ENCODE data around the gene HOXA3.

HOXA3 gene

GRCh38 chr7:27181795-27182275 is 29.5 kb upstream of the HOXA3 start:
- H3K27me3 ChIP-seq (ENCODE audit: control insufficient read depth, insufficient read depth, low read length), result peaks cover 100% of the 10 kb centered on the region
- H3K9ac ChIP-seq (ENCODE audit: low read depth, low read length), result no peak overlapping the region
- H3K4me3 ChIP-seq (ENCODE audit: low read depth, low read length), result no peak overlapping the region
- H3K4me1 ChIP-seq (ENCODE audit: control insufficient read depth, insufficient read depth, low read length), result peaks cover 18% of the 10 kb centered on the region
- H3K27ac ChIP-seq (ENCODE audit: low read depth, low read length), result no peak overlapping the region
- no peaks in the 10 kb centered on the region for H3K36me3 ChIP-seq (ENCODE audit: control insufficient read depth, insufficient read depth, low read length)
- no peaks in the 10 kb centered on the region for H3K9me3 ChIP-seq (ENCODE audit: control insufficient read depth, insufficient read depth, low read length)

DNA sequence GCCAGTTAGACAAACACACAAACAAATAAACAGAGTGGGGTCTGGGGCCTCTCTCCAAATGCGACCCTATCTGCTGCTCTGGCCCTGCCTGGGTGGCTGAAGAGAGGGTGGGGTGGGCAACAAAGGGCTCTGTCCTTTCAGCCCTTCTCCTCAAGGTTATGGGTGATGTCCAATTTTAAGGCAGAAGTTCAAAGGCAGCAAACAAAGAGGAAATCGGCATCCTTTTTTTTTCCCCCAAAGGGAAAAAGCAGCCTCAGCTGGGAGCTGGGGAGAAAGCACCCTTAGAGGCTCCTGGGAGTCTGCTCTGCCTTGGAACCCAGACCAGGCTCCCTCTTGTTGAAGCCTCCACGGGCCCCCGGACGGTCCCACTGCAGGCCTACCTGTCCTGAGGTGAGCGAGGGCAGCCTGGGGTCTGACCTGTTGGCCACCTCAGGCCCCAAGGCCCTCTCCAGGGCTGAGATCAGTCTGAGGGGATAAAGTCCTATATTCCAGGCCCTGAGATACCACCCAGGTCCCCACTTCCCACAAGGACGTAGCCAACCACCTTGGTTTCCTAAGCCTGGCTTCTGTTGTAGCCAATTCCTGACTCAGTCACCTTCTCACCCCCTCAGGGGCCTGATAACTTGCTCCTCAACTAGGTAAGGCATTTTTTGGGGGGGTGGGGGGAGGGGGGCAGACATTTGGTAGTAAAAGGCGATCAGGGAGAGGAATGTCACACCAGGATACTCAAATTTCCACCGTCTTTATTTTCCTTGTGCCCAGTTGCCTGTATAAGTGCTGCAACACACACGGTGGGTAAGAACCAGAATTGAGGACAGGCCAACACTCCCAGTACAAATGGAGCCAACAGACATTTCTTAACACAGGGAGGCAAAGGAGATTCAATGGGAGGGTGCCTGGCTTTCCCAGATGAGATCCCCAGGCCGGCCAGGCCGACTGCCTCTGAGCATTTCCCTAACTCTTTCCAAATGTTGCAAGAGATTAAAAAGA is 28.3 kb upstream of the HOXA3 start:
- Histone ChIP-seq H3K9ac (ENCODE audit: low read depth, low read length) (no peak overlapping the region), H3K4me3 (ENCODE audit: low read depth, low read length) (no peak overlapping the region), H3K27ac (ENCODE audit: low read depth, low read length) (no peak overlapping the region), H3K36me3 (ENCODE audit: control insufficient read depth, insufficient read depth, low read length) (no peaks in the 10 kb centered on the region), H3K4me1 (ENCODE audit: control insufficient read depth, insufficient read depth, low read length) (peaks cover 7% of the 10 kb centered on the region), H3K27me3 (ENCODE audit: control insufficient read depth, insufficient read depth, low read length) (peaks cover 100% of the 10 kb centered on the region), H3K9me3 (ENCODE audit: control insufficient read depth, insufficient read depth, low read length) (no peaks in the 10 kb centered on the region)

DNA sequence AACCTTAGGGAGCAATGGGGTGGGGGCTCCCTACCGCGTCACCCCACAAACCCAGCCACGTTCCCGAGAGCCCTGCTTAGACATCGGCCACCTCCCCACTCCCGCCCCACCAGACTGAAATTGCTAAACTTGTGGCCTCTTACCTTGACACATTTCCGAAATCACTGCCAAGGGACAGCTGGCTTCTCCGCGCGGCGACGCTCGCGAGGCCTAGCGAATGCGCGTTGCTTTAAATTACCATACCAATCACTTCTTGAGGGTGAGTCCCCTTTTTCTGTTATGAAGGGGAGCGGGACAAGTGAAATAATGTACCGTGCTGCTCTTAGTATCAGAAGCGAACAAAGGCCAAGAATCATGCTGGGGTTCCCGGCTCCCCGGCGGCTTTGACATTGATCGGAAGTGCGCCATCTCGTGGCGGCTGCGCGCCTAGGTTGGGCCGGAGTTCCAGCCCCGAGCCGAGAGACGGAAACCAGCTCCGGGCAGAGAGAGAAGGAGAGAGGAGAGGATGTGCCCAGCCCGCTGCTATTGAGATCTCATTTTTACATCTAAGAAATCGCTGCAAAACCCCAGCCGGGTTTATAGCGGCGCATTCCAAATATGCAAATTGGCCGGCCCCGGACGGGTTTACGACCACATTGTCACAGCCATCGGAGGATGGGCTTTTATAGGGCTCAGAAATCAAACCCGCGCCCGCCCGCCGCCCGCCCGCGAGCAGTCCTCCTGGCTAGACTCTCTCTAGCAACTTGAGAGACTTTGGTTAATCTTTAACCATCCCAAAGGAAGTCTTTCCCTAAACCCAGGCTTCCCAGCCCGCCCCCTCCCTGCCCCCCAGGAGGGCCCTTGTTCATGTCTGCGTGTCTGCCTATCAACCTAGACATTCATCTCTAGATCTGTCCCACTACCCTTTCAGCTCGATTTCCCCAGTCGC is 27.4 kb upstream of the HOXA3 start:
- no peaks in the 10 kb centered on the region for H3K9me3 ChIP-seq (ENCODE audit: control insufficient read depth, insufficient read depth, low read length)
- no peaks in the 10 kb centered on the region for H3K36me3 ChIP-seq (ENCODE audit: control insufficient read depth, insufficient read depth, low read length)
- H3K27me3 ChIP-seq (ENCODE audit: control insufficient read depth, insufficient read depth, low read length), result peaks cover 100% of the 10 kb centered on the region
- H3K9ac ChIP-seq (ENCODE audit: low read depth, low read length), result no peak overlapping the region
- peaks cover 3% of the 10 kb centered on the region; the same call in 1 of the 2 replicates for H3K4me1 ChIP-seq (ENCODE audit: control insufficient read depth, insufficient read depth, low read length)
- H3K27ac ChIP-seq (ENCODE audit: low read depth, low read length), result no peak overlapping the region
- no peak overlapping the region for H3K4me3 ChIP-seq (ENCODE audit: low read depth, low read length)

- Histone ChIP-seq H3K4me3 (ENCODE audit: low read depth, low read length) (no peak overlapping the region), H3K9ac (ENCODE audit: low read depth, low read length) (no peak overlapping the region), H3K27ac (ENCODE audit: low read depth, low read length) (no peak overlapping the region), H3K4me1 (ENCODE audit: control insufficient read depth, insufficient read depth, low read length) (peaks cover 3% of the 10 kb centered on the region; the same call in 1 of the 2 replicates), H3K27me3 (ENCODE audit: control insufficient read depth, insufficient read depth, low read length) (peaks cover 100% of the 10 kb centered on the region), H3K36me3 (ENCODE audit: control insufficient read depth, insufficient read depth, low read length) (no peaks in the 10 kb centered on the region), H3K9me3 (ENCODE audit: control insufficient read depth, insufficient read depth, low read length) (no peaks in the 10 kb centered on the region)
Measured at GRCh38 chr7:27179030-27179429, 26.6 kb upstream of the HOXA3 start.

DNA sequence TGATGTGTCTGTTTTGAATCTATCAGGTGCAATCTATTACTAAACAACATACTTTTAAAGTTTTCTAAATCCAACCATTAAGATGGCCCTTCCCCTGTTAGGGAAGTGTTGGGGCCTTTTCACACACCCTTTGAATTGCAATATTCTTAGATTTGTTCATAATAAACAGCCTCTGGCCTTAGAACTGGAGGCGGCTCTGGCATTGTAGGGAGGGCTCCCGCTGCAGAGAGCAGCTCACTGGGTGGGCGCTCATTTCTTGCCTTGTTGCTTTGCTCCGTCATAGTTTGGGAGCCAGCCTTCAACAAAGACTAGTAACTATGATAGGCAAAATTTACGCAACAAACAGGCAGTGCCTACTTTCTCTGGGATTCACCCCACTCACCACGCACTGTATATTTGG is 26.0 kb upstream of the HOXA3 start:
- Histone ChIP-seq H3K36me3 (ENCODE audit: control insufficient read depth, insufficient read depth, low read length) (no peaks in the 10 kb centered on the region), H3K4me3 (ENCODE audit: low read depth, low read length) (no peak overlapping the region), H3K27me3 (ENCODE audit: control insufficient read depth, insufficient read depth, low read length) (peaks cover 100% of the 10 kb centered on the region), H3K9ac (ENCODE audit: low read depth, low read length) (no peak overlapping the region), H3K27ac (ENCODE audit: low read depth, low read length) (no peak overlapping the region), H3K9me3 (ENCODE audit: control insufficient read depth, insufficient read depth, low read length) (no peaks in the 10 kb centered on the region), H3K4me1 (ENCODE audit: control insufficient read depth, insufficient read depth, low read length) (peaks cover 3% of the 10 kb centered on the region; the same call in 1 of the 2 replicates)

- Histone ChIP-seq H3K27ac (ENCODE audit: low read depth, low read length) (no peak overlapping the region), H3K9ac (ENCODE audit: low read depth, low read length) (no peak overlapping the region), H3K27me3 (ENCODE audit: control insufficient read depth, insufficient read depth, low read length) (peaks cover 100% of the 10 kb centered on the region), H3K36me3 (ENCODE audit: control insufficient read depth, insufficient read depth, low read length) (no peaks in the 10 kb centered on the region), H3K9me3 (ENCODE audit: control insufficient read depth, insufficient read depth, low read length) (no peaks in the 10 kb centered on the region), H3K4me1 (ENCODE audit: control insufficient read depth, insufficient read depth, low read length) (peaks cover 2% of the 10 kb centered on the region; the same call in 1 of the 2 replicates), H3K4me3 (ENCODE audit: low read depth, low read length) (no peak overlapping the region)
Measured at GRCh38 chr7:27177795-27178320, 25.5 kb upstream of the HOXA3 start.

DNA sequence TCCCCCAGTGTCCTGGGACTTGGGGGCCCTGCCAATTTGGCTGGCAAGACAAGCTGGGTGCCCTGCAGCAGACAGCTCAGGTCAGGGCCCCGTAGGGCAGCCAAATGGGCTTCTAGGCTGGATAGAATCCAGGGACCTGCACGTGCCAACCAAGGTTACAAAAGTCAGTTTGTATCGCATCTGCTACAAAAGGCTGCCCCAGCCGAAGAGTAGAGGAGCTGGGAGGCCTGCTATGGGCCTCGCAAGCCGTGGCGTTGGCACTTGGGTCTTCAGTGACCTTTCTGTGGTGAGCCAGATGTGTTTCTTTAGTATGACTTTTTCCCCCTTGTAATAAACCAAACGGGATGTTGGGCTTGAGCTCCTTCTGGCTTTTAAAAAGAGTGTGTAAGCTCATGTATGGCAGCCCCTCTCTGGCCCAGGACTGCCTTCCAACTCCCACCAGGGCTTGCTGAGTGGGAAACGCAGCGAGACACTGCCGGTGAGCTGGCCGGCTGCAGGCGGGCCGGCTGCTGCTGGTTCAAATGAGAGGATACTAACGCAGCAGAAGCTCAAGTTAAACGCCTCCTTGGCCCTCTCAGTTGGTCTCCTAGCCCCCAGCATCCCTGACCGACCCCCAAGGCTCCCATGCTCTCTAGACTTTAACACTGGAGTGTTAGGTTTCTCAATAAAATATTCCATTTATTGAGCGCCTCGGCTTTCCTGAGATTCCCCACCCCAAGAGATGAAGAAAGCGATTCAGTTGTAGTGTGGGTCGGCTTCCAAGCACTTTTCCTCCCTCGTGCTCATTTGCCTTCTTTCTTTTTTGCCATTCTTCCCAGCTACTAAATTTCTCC is 24.8 kb upstream of the HOXA3 start:
- Histone ChIP-seq H3K4me3 (ENCODE audit: low read depth, low read length) (no peak overlapping the region), H3K4me1 (ENCODE audit: control insufficient read depth, insufficient read depth, low read length) (no peaks in the 10 kb centered on the region), H3K27ac (ENCODE audit: low read depth, low read length) (no peak overlapping the region), H3K36me3 (ENCODE audit: control insufficient read depth, insufficient read depth, low read length) (no peaks in the 10 kb centered on the region), H3K9me3 (ENCODE audit: control insufficient read depth, insufficient read depth, low read length) (no peaks in the 10 kb centered on the region), H3K27me3 (ENCODE audit: control insufficient read depth, insufficient read depth, low read length) (peaks cover 100% of the 10 kb centered on the region), H3K9ac (ENCODE audit: low read depth, low read length) (no peak overlapping the region)

GRCh38 chr7:27176524-27176845 is 24.1 kb upstream of the HOXA3 start:
- Histone ChIP-seq H3K4me3 (ENCODE audit: low read depth, low read length) (no peak overlapping the region), H3K27me3 (ENCODE audit: control insufficient read depth, insufficient read depth, low read length) (peaks cover 100% of the 10 kb centered on the region)

GRCh38 chr7:27175626-27176523 is 23.5 kb upstream of the HOXA3 start:
- Histone ChIP-seq H3K27me3 (ENCODE audit: control insufficient read depth, insufficient read depth, low read length) (peaks cover 100% of the 10 kb centered on the region), H3K27ac (ENCODE audit: low read depth, low read length) (no peak overlapping the region), H3K4me3 (ENCODE audit: low read depth, low read length) (no peak overlapping the region), H3K4me1 (ENCODE audit: control insufficient read depth, insufficient read depth, low read length) (no peaks in the 10 kb centered on the region), H3K9me3 (ENCODE audit: control insufficient read depth, insufficient read depth, low read length) (no peaks in the 10 kb centered on the region), H3K36me3 (ENCODE audit: control insufficient read depth, insufficient read depth, low read length) (no peaks in the 10 kb centered on the region), H3K9ac (ENCODE audit: low read depth, low read length) (no peak overlapping the region)

More at GRCh38 chr7:27176524-27176845, 24.1 kb upstream of the HOXA3 start:
- no peaks in the 10 kb centered on the region for H3K9me3 ChIP-seq (ENCODE audit: control insufficient read depth, insufficient read depth, low read length)
- H3K36me3 ChIP-seq (ENCODE audit: control insufficient read depth, insufficient read depth, low read length), result no peaks in the 10 kb centered on the region
- no peak overlapping the region for H3K9ac ChIP-seq (ENCODE audit: low read depth, low read length)
- H3K4me1 ChIP-seq (ENCODE audit: control insufficient read depth, insufficient read depth, low read length), result no peaks in the 10 kb centered on the region
- H3K27ac ChIP-seq (ENCODE audit: low read depth, low read length), result no peak overlapping the region

Measured in HUES48 (cell line).